ENCODE data around the gene SNRPD1.
A peak's percentile ranks its signal among the peaks of the same experiment; 100 is the strongest.
"Not testable (repeated sequence)": the region's sequence is repeated elsewhere in the genome, so short reads cannot be mapped to it uniquely, and the experiment has no call there.

Gene SNRPD1

GRCh38 chr18:21612125-21613039, at the start of gene SNRPD1:
SNRPD1 (plus strand) TSS chr18:21612314; CDS start chr18:21612430, 116 bp downstream.
- Histone ChIP-seq H3K4me2 (ENCODE audit: low read length) (peak within 1 kb of the TSS; percentile 67), H3K79me2 (peaks cover 21% of the 10 kb centered on the region), H3K36me3 (ENCODE audit: control insufficient read depth, insufficient read depth, low read length) (no peaks in the 10 kb centered on the region), H3K27me3 (ENCODE audit: control insufficient read depth, insufficient read depth, low read length) (no peaks in the 10 kb centered on the region), H3K27ac (peak within 1 kb of the TSS; percentile 77), H3K4me1 (peaks cover 3% of the 10 kb centered on the region), H3K4me3 (ENCODE audit: low read depth, low read length) (peak within 1 kb of the TSS; percentile 82), H3K9me3 (ENCODE audit: control insufficient read depth, low read length) (no peaks in the 10 kb centered on the region), H3K9ac (peak within 1 kb of the TSS; percentile 58), H2AFZ (peak within 1 kb of the TSS; percentile 93)
- peak; percentile 97 for TF ChIP-seq CTCF (IDR thresholded peaks at IDR 0.05)

GRCh38 chr18:21571772-21572171, 40.3 kb upstream of the SNRPD1 start:
- Histone ChIP-seq H3K4me1 (no peaks in the 10 kb centered on the region), H3K9me3 (ENCODE audit: control insufficient read depth, low read length) (no peaks in the 10 kb centered on the region), H3K79me2 (peaks cover 3% of the 10 kb centered on the region), H3K4me2 (ENCODE audit: low read length) (no peak overlapping the region), H2AFZ (no peak overlapping the region), H3K36me3 (ENCODE audit: control insufficient read depth, insufficient read depth, low read length) (no peaks in the 10 kb centered on the region), H3K4me3 (ENCODE audit: low read depth, low read length) (no peak overlapping the region), H3K27me3 (ENCODE audit: control insufficient read depth, insufficient read depth, low read length) (no peaks in the 10 kb centered on the region), H3K9ac (no peak overlapping the region), H3K27ac (no peak overlapping the region)
- no peak for TF ChIP-seq CTCF (IDR thresholded peaks at IDR 0.05)

GRCh38 chr18:21575656-21576055, 36.5 kb upstream of the SNRPD1 start:
- Histone ChIP-seq H3K9ac (no peak overlapping the region), H3K27me3 (ENCODE audit: control insufficient read depth, insufficient read depth, low read length) (no peaks in the 10 kb centered on the region), H3K4me3 (ENCODE audit: low read depth, low read length) (no peak overlapping the region), H3K79me2 (peaks cover 5% of the 10 kb centered on the region), H3K4me2 (ENCODE audit: low read length) (no peak overlapping the region), H3K36me3 (ENCODE audit: control insufficient read depth, insufficient read depth, low read length) (no peaks in the 10 kb centered on the region), H3K27ac (no peak overlapping the region), H3K4me1 (no peaks in the 10 kb centered on the region), H3K9me3 (ENCODE audit: control insufficient read depth, low read length) (no peaks in the 10 kb centered on the region), H2AFZ (no peak overlapping the region)
- no peak for TF ChIP-seq CTCF (IDR thresholded peaks at IDR 0.05)

- H2AFZ ChIP-seq = no peak overlapping the region
- no peaks in the 10 kb centered on the region for H3K27me3 ChIP-seq (ENCODE audit: control insufficient read depth, insufficient read depth, low read length)
- no peak for TF ChIP-seq CTCF (IDR thresholded peaks at IDR 0.05)
- H3K9ac ChIP-seq = no peak overlapping the region
- no peak overlapping the region for H3K4me2 ChIP-seq (ENCODE audit: low read length)
- no peaks in the 10 kb centered on the region for H3K36me3 ChIP-seq (ENCODE audit: control insufficient read depth, insufficient read depth, low read length)
- H3K4me3 ChIP-seq (ENCODE audit: low read depth, low read length) = no peak overlapping the region
- no peaks in the 10 kb centered on the region for H3K4me1 ChIP-seq
- H3K27ac ChIP-seq = no peak overlapping the region
- peaks cover 44% of the 10 kb centered on the region for H3K79me2 ChIP-seq
- H3K9me3 ChIP-seq (ENCODE audit: control insufficient read depth, low read length) = no peaks in the 10 kb centered on the region
Observed at GRCh38 chr18:21584391-21584790, 27.7 kb upstream of the SNRPD1 start.

- H3K4me3 ChIP-seq (ENCODE audit: low read depth, low read length); H3K4me2 ChIP-seq (ENCODE audit: low read length); H3K27ac ChIP-seq; H3K9me3 ChIP-seq (ENCODE audit: control insufficient read depth, low read length); H3K27me3 ChIP-seq (ENCODE audit: control insufficient read depth, insufficient read depth, low read length); H2AFZ ChIP-seq; H3K9ac ChIP-seq; H3K4me1 ChIP-seq; H3K36me3 ChIP-seq (ENCODE audit: control insufficient read depth, insufficient read depth, low read length): not testable (repeated sequence)
- peaks cover 55% of the 10 kb centered on the region for H3K79me2 ChIP-seq
Observed at GRCh38 chr18:21592361-21592760, 19.8 kb upstream of the SNRPD1 start.
